Cardiac muscle cell (in vitro differentiated cells and primary cell): ENCODE data around the gene CPED1. TPM values are rescaled to one million over a fixed set of nuclear protein-coding genes. Genes with fewer than 3 reads are reported as not detected.

ENCODE experiments used
- DNase-seq, 2 donors: peaks; one replicate each; pipeline versions ENCODE4 v3.0.0 to v3.0.0-alpha.2; 2010 to 2017; ENCODE audit warnings: low read depth in 1 of 2, low spot score in 1 of 2
- H3K27ac ChIP-seq: fragments of 200-600 bp; sonication (generic); 2 replicates; pipeline ENCODE4 v1.5.1; 2016
- H3K27me3 ChIP-seq: fragments of 200-600 bp; sonication (generic); 2 replicates; pipeline ENCODE4 v1.6.0; 2016; ENCODE audit warnings: control low read depth
- H3K36me3 ChIP-seq: fragments of 200-600 bp; sonication (generic); 2 replicates; pipeline ENCODE4 v1.5.1; 2016; ENCODE audit warnings: control low read depth
- H3K4me1 ChIP-seq: fragments of 200-600 bp; sonication (generic); 2 replicates; pipeline ENCODE4 v1.8.1; 2017; ENCODE audit warnings: low read depth, mild to moderate bottlenecking, mixed run types
- H3K4me3 ChIP-seq: fragments of 200-600 bp; sonication (generic); 2 replicates; pipeline ENCODE4 v1.5.1; 2016; ENCODE audit warnings: mild to moderate bottlenecking
- H3K9me3 ChIP-seq: fragments of 200-600 bp; sonication (generic); 2 replicates; pipeline ENCODE4 v1.5.1; 2017; ENCODE audit warnings: low read depth, mild to moderate bottlenecking, control low read depth
- CTCF ChIP-seq: IDR thresholded peaks from 2 replicates; pipeline ENCODE4 v1.5.1; 2012; ENCODE audit warnings: low read depth, mild to moderate bottlenecking, low read length
- polyA plus RNA-seq: library from polyadenylated mRNA; unstranded; fragments of >200 nt; fragmentation: Nextera tagmentation; extraction: Ambion mirVana; gene quantifications from 2 replicates; pipeline ENCODE4 v1.2.1, GENCODE V29; 2016
- total RNA-seq: library from RNA; depleted of rRNA; stranded (reverse); fragments of >200 nt; gene quantifications from 2 replicates; pipeline ENCODE4 v1.2.3, GENCODE V29; 2016

The CPED1 gene
- total and polyA plus RNA-seq, 2 experiments from 2014 or later = 0.67 to 3.2 TPM

- DNase-seq = no peak
These were observed 87.4 kb downstream of the CPED1 start for GRCh38 chr7:121075952-121076349.

GRCh38 chr7:121076350-121077164 lies 88.0 kb downstream of the CPED1 start:
- Histone ChIP-seq H3K9me3 (no peaks in the 10 kb centered on the region), H3K36me3 (no peaks in the 10 kb centered on the region), H3K4me1 (no peaks in the 10 kb centered on the region), H3K27ac (no peak overlapping the region), H3K27me3 (no peaks in the 10 kb centered on the region), H3K4me3 (no peak overlapping the region)
- TF ChIP-seq CTCF = no peak
- DNase-seq = peak in 1 of 2 donors; percentile 62

More at GRCh38 chr7:121075952-121076349, 87.4 kb downstream of the CPED1 start:
- Histone ChIP-seq H3K27ac (no peak overlapping the region), H3K4me1 (no peaks in the 10 kb centered on the region), H3K9me3 (no peaks in the 10 kb centered on the region), H3K36me3 (no peaks in the 10 kb centered on the region), H3K4me3 (no peak overlapping the region), H3K27me3 (no peaks in the 10 kb centered on the region)
- TF ChIP-seq CTCF = no peak

- TF ChIP-seq CTCF = no peak
- no peaks in the 10 kb centered on the region for H3K4me1 ChIP-seq
- no peaks in the 10 kb centered on the region for H3K36me3 ChIP-seq
- H3K9me3 ChIP-seq = no peaks in the 10 kb centered on the region
- H3K27me3 ChIP-seq = no peaks in the 10 kb centered on the region
- H3K4me3 ChIP-seq = no peak overlapping the region
- no peak overlapping the region for H3K27ac ChIP-seq
- DNase-seq = no peak
These were observed 88.7 kb downstream of the CPED1 start for GRCh38 chr7:121077165-121077630.

GRCh38 chr7:121078701-121079227 lies 90.3 kb downstream of the CPED1 start:
- Histone ChIP-seq H3K9me3 (no peaks in the 10 kb centered on the region), H3K27me3 (no peaks in the 10 kb centered on the region), H3K27ac (no peak overlapping the region), H3K4me3 (no peak overlapping the region), H3K4me1 (no peaks in the 10 kb centered on the region), H3K36me3 (no peaks in the 10 kb centered on the region)
- TF ChIP-seq CTCF = no peak
- DNase-seq = no peak

GRCh38 chr7:121079425-121080169 lies 91.1 kb downstream of the CPED1 start:
- Histone ChIP-seq H3K27ac (no peak overlapping the region), H3K4me1 (no peaks in the 10 kb centered on the region), H3K4me3 (no peak overlapping the region), H3K9me3 (no peaks in the 10 kb centered on the region), H3K27me3 (no peaks in the 10 kb centered on the region), H3K36me3 (no peaks in the 10 kb centered on the region)
- no peak for TF ChIP-seq CTCF
- DNase-seq = peak in 1 of 2 donors; percentile 34
